Sciatic nerve (tissue), 2 donors: ENCODE results near the gene CP. TPM values are rescaled to one million over a fixed set of nuclear protein-coding genes. Genes with fewer than 3 reads are reported as not detected.
"Not testable (repeated sequence)": the region's sequence is repeated elsewhere in the genome, so short reads cannot be mapped to it uniquely, and the experiment has no call there.

Source experiments
- ATAC-seq: fragments of 200-7000 bp; cut with Tn5 transposase; one replicate; pipeline ENCODE4 v1.9.1; 2020; ENCODE audit warnings: mild to moderate bottlenecking, moderate library complexity
- DNase-seq: peaks from one replicate; pipeline ENCODE4 v3.0.0-alpha.2; 2020; ENCODE audit warnings: low spot score
- intact Hi-C: fragments of 100-400 bp; cut with DNase I; formaldehyde crosslinking; loops from one replicate; pipeline ENCODE4 v1.14.2; 2022
- total RNA-seq: library from RNA; stranded (reverse); fragmentation: NEBNext Ultra II Directional; extraction: Animal tissue kit (Norgen Biotek cat#: 25700); gene quantifications from one replicate; pipeline ENCODE4 v1.2.1, GENCODE V29; 2021
- donor health status: DM: no; HTN: no; CAD: no.
- donor health status: DM: no; HTN: no; CAD: no.

Gene CP
- total RNA-seq, 1 donor from 2014 or later, result 26.1 TPM

- no peak for ATAC-seq
- no peak for DNase-seq
- intact Hi-C loops, result no loop called here
Measured at GRCh38 chr3:149197669-149198068, 24.0 kb downstream of the CP start.

GRCh38 chr3:149196805-149197592, 24.6 kb downstream of the CP start:
- intact Hi-C loops, ATAC-seq: not testable (repeated sequence)

DNA sequence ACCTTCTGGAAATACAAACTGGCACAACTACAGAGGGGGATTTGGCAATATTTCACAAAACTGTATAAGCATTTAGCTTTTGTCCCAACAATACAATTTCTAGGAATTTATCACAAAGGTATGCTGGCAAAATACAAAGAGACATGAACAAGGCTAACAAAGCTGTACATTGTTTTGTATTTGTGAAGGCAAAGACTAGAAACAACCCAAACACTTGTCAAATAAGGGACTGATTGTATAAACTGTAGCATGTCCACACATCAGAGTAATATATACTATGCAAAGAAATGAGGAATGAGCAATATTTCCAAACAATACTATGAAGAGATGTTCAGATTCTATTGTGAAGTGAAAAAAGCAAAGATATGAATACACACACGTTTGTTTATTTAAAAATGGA, 26.4 kb downstream of the CP start:
- intact Hi-C loops, result no loop called here
- DNase-seq (no peak), ATAC-seq (no peak)

More at GRCh38 chr3:149196805-149197592, 24.6 kb downstream of the CP start:
- not testable (repeated sequence) for DNase-seq

DNA sequence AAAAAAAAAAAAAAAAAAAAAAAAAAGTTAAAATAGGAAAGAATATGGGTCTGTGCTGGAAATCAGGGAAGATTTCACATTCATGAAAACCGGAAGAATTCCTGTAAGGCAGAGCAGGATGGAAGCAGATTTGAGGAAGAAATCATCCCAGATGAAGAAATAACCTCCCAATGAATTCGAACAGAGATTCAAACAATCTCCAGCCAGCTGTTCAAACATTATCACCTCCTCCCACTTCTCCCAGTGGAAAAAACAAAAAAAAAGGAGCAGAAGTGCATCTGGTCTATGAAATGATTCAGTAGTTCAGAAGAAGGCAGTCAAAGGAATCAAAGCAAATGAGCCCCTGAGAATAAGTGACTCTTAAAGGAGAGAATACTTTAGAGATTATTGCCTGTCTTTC, 33.1 kb downstream of the CP start:
- intact Hi-C loops, result no loop called here
- ATAC-seq (peak; percentile 88), DNase-seq (no peak)

DNA sequence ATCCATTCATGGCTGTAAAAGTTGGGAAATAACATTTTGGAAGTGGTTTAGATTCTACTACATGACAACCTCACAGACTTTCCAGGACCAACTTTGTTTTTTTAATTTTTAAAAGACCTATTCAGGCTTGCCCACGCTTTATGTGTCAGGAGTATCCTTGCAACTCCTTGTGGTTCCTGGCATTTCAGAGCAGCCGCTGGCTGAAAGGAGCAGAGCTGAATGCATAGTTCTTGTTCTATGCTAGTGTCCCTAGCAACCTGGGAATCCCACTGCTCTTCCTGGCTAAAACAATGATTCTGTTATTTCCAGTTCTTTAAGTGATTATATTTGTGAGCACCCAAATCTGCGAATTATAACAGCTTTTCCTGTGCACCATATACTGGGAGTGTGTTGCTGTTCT, 34.9 kb downstream of the CP start:
- DNase-seq (no peak), ATAC-seq (no peak)
- intact Hi-C loops, result no loop called here

- no peak for ATAC-seq
- intact Hi-C loops, result no loop called here
- no peak for DNase-seq
Measured at GRCh38 chr3:149186219-149186618, 35.4 kb downstream of the CP start.

GRCh38 chr3:149181182-149181581, 40.4 kb downstream of the CP start:
- intact Hi-C loops, result no loop called here
- DNase-seq (no peak), ATAC-seq (no peak)

GRCh38 chr3:149180057-149180573, 41.5 kb downstream of the CP start:
- DNase-seq (peak; percentile 90), ATAC-seq (peak; percentile 99)
- intact Hi-C loops, result no loop called here

DNA sequence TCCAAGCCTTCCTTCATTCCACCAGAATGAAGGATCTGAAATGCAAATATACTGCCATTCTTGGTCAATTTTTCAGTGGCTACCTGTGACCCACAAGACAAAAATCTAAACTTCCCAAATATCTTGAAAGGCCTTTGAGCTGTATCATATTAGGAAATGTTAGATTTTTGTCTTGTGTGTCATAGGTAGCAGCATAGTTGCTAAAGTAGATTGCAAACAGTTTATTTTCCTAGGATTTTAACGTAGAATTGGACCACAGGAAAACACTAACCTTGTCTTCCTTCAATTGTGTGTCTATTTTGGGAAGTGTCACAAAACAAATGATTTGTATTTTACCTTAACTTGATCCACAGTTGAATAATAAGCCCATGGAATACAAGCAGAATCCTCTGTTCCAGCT, 42.4 kb downstream of the CP start:
- intact Hi-C loops, result no loop called here
- DNase-seq (no peak), ATAC-seq (no peak)

DNA sequence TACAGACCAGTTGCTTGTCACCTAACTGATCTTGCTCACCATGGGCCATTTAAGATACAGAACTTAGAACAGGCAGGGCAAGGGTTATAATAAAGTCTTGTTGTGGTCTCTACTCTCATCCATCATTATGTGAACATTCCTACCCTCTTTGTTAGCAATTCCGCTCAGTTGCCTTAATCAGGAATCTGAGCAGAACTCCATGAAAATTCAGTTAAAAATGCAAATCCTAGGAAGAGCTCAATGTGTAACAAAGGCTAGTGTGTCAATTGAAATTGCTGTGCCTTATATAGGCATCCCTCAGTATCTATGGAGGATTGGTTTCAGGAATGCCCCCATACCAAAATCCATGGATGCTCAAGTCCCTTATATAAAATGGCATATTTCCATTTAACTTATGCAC, 44.5 kb downstream of the CP start:
- intact Hi-C loops, result no loop called here
- ATAC-seq (no peak), DNase-seq (no peak)

- ATAC-seq (no peak), DNase-seq (no peak)
- intact Hi-C loops, result no loop called here
Measured at GRCh38 chr3:149174901-149175300, 46.7 kb downstream of the CP start.

DNA sequence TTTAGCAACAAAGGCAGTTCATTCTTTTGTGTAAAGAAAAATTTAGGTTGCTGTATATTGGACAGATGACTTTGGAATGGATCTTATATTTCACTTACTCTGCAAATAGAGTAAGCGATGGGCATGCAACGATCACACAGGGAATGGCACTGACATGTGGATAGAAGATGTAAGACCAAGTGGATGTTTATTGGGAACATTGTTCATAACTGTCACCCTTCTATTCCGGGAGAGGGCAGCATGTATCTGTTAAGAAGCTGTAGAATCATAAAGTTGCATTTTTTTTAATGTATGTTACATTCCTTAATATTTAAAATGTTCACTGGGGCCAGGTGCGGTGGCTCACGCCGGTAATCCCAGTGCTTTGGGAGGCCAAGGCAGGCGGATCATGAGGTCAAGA, 51.0 kb downstream of the CP start:
- ATAC-seq (no peak), DNase-seq (no peak)
- intact Hi-C loops, result no loop called here

GRCh38 chr3:149167898-149168297, 53.7 kb downstream of the CP start:
- no peak for DNase-seq
- intact Hi-C loops, result no loop called here
- no peak for ATAC-seq

DNA sequence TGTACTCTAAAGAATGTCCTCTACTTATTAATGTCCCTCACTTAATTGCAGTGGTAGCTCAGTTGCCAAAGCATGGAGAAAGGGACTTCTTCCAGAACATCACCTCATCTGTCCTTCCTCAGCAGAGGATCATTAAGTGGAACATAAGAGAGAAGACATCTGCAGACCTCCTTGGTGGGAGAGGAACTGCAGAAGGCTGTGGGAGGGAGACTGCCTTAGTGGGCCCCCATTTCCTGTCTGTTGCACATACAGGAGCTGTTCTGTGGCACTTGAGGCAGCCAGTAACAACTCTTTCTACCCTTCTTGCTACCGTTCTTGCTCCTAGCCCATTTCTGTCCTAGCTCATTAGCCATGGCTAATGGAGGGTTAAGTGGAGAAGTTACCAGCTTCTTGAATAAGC, 58.6 kb downstream of the CP start:
- no peak for ATAC-seq
- no peak for DNase-seq
- intact Hi-C loops, result no loop called here

DNA sequence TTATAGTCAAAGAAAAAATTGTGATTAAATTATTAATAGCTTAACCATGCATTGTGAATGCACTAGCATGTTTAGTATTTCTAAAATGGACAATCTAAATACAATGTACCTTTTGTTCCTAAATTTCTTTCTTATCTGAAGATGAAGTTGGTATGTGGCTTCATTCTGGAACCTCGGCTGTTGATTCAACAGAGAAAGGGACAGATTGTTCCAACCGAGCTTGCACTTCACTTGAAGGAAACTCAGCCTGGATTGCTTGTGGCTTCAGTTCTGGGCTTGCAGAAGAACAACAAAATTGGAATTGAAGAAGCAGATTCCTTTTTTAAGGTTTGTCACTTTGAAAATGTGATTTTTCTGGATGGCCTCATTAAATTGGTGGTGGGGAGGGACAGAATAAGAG, 59.6 kb downstream of the CP start:
- intact Hi-C loops, result no loop called here
- no peak for ATAC-seq
- DNase-seq, result no peak

- no peak for ATAC-seq
- DNase-seq, result no peak
- intact Hi-C loops, result no loop called here
Measured at GRCh38 chr3:149160754-149161300, 60.8 kb downstream of the CP start.

GRCh38 chr3:149153402-149153801, 68.2 kb downstream of the CP start:
- no peak for ATAC-seq
- intact Hi-C loops, result no loop called here
- no peak for DNase-seq

DNA sequence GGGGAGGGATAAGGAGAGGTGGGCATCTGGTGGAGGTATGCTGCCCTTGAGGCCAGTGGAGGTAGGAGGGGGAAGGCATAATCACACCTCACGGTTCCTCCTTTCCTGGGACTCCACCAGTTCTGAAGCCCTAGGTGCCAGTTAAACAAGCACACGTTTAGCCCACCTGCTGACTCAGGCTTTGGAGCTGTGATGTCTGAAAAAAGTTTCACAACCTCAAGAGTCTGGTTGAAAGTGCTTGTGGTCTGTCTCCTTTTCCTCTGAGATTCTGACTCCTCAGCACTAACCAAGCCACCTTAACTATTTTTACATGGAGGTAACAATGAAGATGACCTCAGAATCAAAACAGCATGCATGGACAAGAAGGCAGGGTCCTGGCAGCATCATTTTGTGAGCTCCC, 69.2 kb downstream of the CP start:
- intact Hi-C loops, result no loop called here
- DNase-seq, result no peak
- ATAC-seq, result peak; percentile 31

DNA sequence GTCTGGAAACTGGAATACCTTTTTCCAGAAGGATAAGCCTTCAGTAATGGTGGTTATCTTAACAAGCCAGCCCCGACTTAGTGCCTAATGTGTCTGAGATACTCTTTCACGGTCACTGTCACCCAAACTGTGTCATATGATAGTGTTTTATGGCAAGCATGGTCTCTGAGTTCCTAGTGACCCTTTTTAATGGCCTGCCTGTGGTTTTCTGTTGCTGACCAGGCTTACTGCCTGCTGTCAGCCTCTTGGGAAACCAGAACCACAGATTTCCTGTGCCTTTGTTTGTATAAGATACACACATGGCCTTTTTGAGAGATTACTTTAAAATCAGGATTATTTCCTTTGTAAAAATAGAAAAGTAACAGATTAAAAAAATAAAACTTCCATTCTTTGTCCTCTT, 69.8 kb downstream of the CP start:
- peak; percentile 88 for ATAC-seq
- DNase-seq, result no peak
- intact Hi-C loops, result no loop called here

DNA sequence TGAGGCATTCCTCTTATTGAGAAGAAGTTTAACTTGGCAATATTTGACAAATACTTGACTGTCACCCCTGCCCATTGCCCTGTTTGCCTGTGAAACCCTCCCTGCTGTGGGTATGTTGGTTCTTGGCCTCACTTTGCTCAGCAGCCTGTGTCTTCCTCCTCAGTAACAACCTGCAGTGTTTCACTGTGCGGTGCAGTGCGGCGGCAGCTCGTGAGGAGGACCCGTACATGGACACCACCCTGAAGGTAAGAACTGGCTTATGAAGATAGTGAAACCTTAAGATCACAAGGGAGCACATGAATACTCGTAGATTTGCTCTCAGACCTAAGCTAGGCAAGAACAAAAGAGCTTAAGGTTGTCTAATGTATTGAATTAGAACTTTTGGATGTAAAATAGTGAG, 71.2 kb downstream of the CP start:
- no peak for ATAC-seq
- no peak for DNase-seq
- intact Hi-C loops, result no loop called here

- peak; percentile 81 for ATAC-seq
- intact Hi-C loops, result no loop called here
- no peak for DNase-seq
Measured at GRCh38 chr3:149145974-149146373, 75.7 kb downstream of the CP start.
